Fibroblast of the conjunctiva (primary cell): Measurements from ENCODE around the gene TRDN.
"Not testable (repeated sequence)": the region's sequence is repeated elsewhere in the genome, so short reads cannot be mapped to it uniquely, and the experiment has no call there.

Experiments
- DNase-seq: peaks from one replicate; pipeline ENCODE4 v3.0.0-alpha.2; 2010; ENCODE audit warnings: low read depth

The TRDN gene

GRCh38 chr6:123288649-123289048 is 348.1 kb downstream of the TRDN start:
- no peak for DNase-seq

DNA sequence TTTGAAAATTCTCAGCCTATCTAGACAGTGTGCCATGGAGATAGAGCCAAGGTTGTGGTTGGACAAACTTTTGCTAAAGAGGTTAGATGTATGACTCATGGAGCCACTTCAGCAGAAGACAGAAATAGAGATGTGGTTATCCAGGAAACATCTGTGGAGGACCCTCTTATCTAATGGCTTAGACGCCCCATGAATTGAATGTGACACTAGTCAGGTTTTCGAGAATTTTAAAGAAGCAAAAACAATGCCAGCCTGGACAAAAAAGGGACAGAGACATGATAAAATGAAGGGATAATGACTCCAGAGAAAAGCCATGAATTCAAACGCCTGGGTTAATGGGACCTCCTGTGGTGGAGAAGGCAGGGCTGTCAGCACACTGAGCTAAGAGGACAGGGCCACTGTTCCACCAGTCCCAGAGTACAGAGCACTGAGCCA is 360.2 kb downstream of the TRDN start:
- DNase-seq: no peak

DNA sequence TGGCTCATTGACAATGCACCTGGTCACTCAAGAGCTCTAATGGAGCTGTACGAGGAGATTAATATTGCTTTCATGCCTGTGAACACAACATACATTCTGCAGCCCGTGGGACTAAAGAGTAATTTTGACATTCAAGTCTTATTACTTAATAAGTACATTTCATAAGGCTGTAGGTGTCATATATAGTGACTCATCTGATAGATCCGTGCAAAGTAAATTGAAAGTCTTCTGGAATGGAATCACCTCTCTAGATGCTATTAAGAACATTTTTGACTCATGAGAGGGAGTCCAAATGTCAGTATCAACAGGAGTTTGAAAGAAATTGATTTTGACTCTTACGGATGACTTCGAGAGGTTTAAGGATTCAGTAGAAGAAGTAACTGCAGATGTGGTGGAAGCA is 372.8 kb downstream of the TRDN start:
- DNase-seq: no peak

DNA sequence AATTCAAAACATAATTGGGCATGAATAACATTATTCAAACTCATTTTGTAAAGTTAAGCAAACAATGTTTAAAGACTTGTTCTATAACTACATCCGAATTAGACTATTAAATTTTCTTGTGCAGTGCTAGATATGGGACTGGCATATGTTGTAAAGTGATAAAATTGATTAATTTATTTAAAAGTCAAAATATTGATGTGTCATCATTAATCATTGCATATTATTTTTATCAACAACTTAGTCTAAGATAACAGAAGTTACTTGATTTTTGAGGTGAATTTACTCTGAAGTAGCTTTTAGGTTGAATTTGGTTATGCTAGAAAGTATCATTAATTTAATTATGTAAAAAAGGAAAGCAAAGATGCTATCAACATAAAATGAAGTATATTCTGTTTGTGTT is 396.1 kb downstream of the TRDN start:
- no peak for DNase-seq

- no peak for DNase-seq
These were observed 403.4 kb downstream of the TRDN start for GRCh38 chr6:123233336-123233735.

GRCh38 chr6:123227789-123228188 is 409.0 kb downstream of the TRDN start:
- DNase-seq: not testable (repeated sequence)

DNA sequence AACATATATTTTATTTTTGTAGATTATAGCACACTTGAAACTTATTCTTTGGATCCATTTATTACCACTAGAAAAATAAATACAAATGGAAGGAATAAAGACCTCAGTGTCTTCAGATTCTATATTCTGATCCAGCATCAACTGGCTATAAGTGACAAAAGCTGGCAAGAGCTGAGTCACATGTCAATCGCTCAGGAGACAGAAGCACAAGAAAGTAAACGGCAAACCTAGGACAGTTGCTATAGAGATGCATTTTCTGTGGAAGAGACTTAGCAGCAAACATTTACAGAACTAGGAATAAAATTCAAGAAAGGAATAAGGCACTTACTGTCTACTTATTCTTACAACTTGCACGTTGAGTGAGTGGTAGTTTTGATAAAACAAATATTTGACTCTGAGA is 410.4 kb downstream of the TRDN start:
- no peak for DNase-seq

DNA sequence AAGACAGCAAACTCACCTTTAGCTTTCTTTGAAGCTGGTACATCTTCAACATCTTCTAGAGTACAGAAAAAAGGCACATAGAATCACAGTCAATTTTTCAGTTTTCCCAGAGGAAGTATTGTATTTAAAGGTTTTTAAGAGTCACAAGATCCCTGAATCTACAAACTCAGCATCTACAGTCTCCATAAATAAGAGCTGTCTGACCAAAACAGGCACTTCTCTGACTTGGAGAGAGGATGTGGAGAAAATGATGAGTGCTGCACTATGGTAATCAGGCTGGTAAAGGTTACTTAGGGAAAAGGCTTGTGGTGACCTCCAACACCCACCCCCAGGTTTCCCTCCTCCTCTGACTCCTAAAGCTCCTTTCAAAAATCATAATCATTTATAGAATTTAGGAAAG is 412.7 kb downstream of the TRDN start:
- no peak for DNase-seq

GRCh38 chr6:123223461-123223860 is 413.3 kb downstream of the TRDN start:
- DNase-seq: no peak

GRCh38 chr6:123215211-123215610 is 421.5 kb downstream of the TRDN start:
- no peak for DNase-seq

- no peak for DNase-seq
These were observed 422.3 kb downstream of the TRDN start for GRCh38 chr6:123214433-123214832.

DNA sequence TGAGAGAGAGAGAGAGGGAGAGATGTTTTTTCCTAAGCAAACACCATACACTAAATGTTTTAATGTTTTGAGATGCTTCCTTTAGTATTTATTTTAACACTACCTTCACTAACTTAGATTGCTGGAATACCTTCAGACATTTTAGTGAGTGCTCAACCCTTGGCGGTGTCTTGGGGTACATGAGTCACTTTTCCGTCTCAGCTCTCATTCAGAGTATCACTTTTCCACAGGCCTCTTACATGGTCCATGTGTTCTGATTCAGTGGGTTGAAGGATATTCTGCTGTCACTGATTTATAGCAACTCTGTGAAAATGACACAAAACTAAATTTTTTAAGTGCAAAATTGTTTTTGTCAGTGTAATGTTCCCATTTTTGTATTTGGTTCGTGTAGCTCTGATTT is 422.8 kb downstream of the TRDN start:
- DNase-seq: no peak

DNA sequence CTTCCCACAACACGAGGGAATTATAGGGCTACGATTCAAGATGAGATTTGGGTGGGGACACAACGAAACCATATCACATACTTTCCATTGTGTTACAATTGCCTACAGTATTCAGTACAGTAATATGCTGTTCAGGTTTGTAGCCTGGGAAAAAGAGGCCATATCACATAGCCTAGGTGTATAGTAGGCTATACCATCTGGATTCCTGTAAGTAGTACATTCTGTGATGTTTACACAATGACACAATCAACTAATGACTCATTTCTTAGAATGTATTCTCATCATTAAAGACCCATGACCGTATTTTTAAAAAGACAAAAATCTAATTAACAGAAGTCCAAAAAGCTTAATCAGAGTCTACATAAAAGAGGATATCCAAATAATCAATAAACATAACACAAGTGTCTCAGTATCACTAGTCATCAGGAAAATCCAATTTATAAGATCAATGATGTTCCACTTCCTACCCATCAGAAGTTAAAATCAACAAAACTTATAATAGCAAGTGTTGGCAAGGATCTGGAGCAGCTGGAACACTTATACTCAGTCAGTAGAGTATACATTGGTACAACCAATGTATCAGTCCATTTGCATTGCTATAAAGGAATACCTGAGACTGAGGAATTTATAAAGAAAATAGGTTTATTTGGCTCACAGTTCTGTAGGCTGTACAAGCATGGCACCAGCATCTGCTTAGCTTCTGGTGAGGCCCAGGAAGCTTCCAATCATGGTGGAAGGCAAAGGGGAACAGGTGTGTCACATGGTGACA is 424.8 kb downstream of the TRDN start:
- DNase-seq: no peak

- no peak for DNase-seq
These were observed 426.1 kb downstream of the TRDN start for GRCh38 chr6:123210645-123211044.

GRCh38 chr6:123207967-123208510 is 428.7 kb downstream of the TRDN start:
- DNase-seq: no peak

DNA sequence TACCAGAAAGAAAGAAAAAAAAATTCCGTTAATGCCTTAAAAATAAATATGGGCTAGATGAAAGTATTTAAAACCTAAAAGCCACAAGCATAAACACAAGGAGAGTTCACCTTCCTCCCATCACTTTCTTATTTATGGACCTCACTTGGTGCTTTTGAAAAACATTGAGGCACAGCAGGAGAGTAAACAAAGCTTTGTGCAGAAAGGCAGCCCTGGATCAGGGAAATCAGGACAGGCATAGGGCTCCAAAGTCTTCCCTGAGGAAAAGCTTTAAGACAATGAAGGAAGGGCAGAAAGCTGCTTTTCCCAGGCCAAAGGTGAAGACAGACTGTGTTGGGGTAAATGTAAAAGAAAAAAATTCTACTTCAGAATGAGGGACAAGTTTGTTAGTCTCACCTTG is 432.8 kb downstream of the TRDN start:
- DNase-seq: no peak

GRCh38 chr6:123201869-123202372 is 434.8 kb downstream of the TRDN start:
- DNase-seq: no peak

DNA sequence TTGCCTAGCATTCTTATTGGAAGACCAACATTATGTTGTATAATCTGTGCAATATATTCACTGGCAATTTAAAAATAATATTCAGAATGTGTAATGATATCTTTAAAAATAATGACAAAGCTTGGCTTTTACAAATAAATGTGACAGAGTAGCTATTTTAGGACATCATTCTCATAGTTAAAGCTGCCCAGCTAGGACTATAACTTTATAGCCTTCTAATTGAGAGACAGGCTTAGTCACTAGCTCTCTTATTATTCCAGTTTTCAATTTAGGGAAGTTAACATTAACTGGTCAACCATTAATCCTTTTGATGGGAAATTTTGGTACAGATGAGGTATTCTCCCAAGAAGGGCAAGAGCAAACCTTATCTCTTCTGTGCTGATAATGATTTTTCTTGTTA is 443.5 kb downstream of the TRDN start:
- DNase-seq: no peak

DNA sequence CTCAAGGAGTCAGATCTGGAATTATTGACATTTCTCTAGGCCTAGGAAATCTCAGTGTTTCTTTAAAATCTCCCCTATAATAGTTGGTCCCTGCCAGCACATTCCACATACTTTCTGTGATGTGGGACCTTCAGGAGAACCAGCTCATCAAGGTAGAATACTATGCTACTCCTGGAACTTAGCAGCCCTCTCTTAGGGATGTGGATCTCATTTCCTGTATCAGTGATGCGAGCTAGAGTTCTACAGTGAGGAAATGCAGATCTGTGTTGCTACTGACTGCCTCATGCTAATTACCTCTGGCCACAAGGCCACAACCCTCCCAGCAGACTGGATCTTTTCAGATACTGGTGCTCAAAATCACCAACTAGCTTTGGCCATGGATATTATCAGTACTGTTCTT is 446.9 kb downstream of the TRDN start:
- DNase-seq: no peak

DNA sequence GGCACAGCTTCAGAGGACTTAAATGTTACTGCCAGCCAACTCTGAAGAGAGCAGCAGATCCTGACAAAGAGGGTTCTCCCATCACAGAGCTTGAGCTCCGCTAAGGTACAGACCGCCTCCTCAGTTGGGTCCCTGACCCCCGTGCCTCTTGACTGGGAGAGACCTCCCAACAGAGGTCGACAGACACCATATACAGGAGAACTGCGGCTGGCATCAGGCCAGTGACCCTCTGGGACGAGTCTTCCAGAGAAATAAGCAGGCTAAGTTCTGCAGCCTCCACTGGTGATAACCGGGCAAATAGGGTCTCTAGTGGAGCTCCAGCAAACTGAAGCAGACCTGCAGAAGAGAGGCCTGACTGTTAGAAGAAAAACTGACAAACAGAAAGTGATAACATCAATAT is 453.8 kb downstream of the TRDN start:
- DNase-seq: no peak

GRCh38 chr6:123176706-123177105 is 460.0 kb downstream of the TRDN start:
- DNase-seq: no peak

- no peak for DNase-seq
These were observed 465.2 kb downstream of the TRDN start for GRCh38 chr6:123171341-123172115.

GRCh38 chr6:123169774-123170095 is 467.0 kb downstream of the TRDN start:
- DNase-seq: no peak
